ENCODE measurements around the gene FMO1.

- TF ChIP-seq, protein P1, sequence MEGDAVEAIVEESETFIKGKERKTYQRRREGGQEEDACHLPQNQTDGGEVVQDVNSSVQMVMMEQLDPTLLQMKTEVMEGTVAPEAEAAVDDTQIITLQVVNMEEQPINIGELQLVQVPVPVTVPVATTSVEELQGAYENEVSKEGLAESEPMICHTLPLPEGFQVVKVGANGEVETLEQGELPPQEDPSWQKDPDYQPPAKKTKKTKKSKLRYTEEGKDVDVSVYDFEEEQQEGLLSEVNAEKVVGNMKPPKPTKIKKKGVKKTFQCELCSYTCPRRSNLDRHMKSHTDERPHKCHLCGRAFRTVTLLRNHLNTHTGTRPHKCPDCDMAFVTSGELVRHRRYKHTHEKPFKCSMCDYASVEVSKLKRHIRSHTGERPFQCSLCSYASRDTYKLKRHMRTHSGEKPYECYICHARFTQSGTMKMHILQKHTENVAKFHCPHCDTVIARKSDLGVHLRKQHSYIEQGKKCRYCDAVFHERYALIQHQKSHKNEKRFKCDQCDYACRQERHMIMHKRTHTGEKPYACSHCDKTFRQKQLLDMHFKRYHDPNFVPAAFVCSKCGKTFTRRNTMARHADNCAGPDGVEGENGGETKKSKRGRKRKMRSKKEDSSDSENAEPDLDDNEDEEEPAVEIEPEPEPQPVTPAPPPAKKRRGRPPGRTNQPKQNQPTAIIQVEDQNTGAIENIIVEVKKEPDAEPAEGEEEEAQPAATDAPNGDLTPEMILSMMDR (conservative IDR thresholded peaks at IDR 0.05 in 1 of 2, IDR thresholded peaks at IDR 0.05 in 1 of 2; ENCODE audit: low read depth in 1 of 2, low read length in 2 of 2) = no peak
- no peak for TF ChIP-seq EZH2 (IDR thresholded peaks at IDR 0.05; ENCODE audit: low read length, missing control alignments)
Observed at GRCh38 chr1:171279678-171280077, 31.4 kb downstream of the FMO1 start.

Measured in fibroblast of lung (primary cell).